HuH-7.5 (cell line): ENCODE data around the gene LOXHD1.

ENCODE experiments used
- DNase-seq: peaks from one replicate; pipeline ENCODE4 v3.0.0; 2011; ENCODE audit warnings: low spot score

LOXHD1 gene

GRCh38 chr18:46657115-46657955 is at the start of gene LOXHD1:
Gene LOXHD1, minus strand, starts transcription at chr18:46657220. Its CDS starts 187 bp downstream, at chr18:46657033.
- DNase-seq: no peak

GRCh38 chr18:46705521-46705920 is 48.5 kb upstream of the LOXHD1 start:
- DNase-seq: no peak

- DNase-seq: no peak
Observed at GRCh38 chr18:46704816-46705215, 47.8 kb upstream of the LOXHD1 start.

- DNase-seq: no peak
Observed at GRCh38 chr18:46704189-46704588, 47.2 kb upstream of the LOXHD1 start.

- DNase-seq: no peak
Observed at GRCh38 chr18:46702471-46702870, 45.5 kb upstream of the LOXHD1 start.

- no peak for DNase-seq
Observed at GRCh38 chr18:46700066-46700824, 43.2 kb upstream of the LOXHD1 start.

GRCh38 chr18:46696702-46697101 is 39.7 kb upstream of the LOXHD1 start:
- no peak for DNase-seq

- DNase-seq: no peak
Observed at GRCh38 chr18:46696268-46696667, 39.2 kb upstream of the LOXHD1 start.

GRCh38 chr18:46693996-46694395 is 37.0 kb upstream of the LOXHD1 start:
- no peak for DNase-seq

GRCh38 chr18:46688853-46689525 is 32.0 kb upstream of the LOXHD1 start:
- no peak for DNase-seq

- no peak for DNase-seq
Observed at GRCh38 chr18:46686186-46686585, 29.2 kb upstream of the LOXHD1 start.

- DNase-seq: no peak
Observed at GRCh38 chr18:46683252-46683651, 26.2 kb upstream of the LOXHD1 start.

GRCh38 chr18:46680784-46681695 is 24.0 kb upstream of the LOXHD1 start:
- DNase-seq: no peak

- no peak for DNase-seq
Observed at GRCh38 chr18:46679846-46680598, 23.0 kb upstream of the LOXHD1 start.

- DNase-seq: no peak
Observed at GRCh38 chr18:46678785-46679399, 21.9 kb upstream of the LOXHD1 start.

GRCh38 chr18:46678041-46678440 is 21.0 kb upstream of the LOXHD1 start:
- no peak for DNase-seq

- no peak for DNase-seq
Observed at GRCh38 chr18:46677611-46678010, 20.6 kb upstream of the LOXHD1 start.

GRCh38 chr18:46676182-46676835 is 19.3 kb upstream of the LOXHD1 start:
- no peak for DNase-seq

- DNase-seq: no peak
Observed at GRCh38 chr18:46675112-46675511, 18.1 kb upstream of the LOXHD1 start.
